OCI-LY1 (cell line): ENCODE results near the gene MAP3K14.

Source experiments
- H2AFZ ChIP-seq: fragments of 200-600 bp; sonication (generic), shearing (Covaris generic); 2 replicates; pipeline ENCODE4 v1.6.0; 2014; ENCODE audit warnings: antibody characterized with exemption, mild to moderate bottlenecking, low read length
- H3F3A ChIP-seq: fragments of 200-600 bp; sonication (generic), shearing (Covaris generic); 2 replicates; pipeline ENCODE4 v1.6.0; 2014; ENCODE audit warnings: mild to moderate bottlenecking, antibody characterized with exemption, low read length, moderate library complexity; ENCODE audit not compliant: insufficient read depth
- H3K27ac ChIP-seq: fragments of 200-600 bp; sonication (generic); 2 replicates; pipeline ENCODE4 v1.5.1; 2014; ENCODE audit warnings: low read length, mixed run types, mild to moderate bottlenecking, low read depth; ENCODE audit not compliant: poor library complexity, severe bottlenecking
- H3K27me3 ChIP-seq: fragments of 200-600 bp; sonication (generic); 2 replicates; pipeline ENCODE4 v1.6.0; 2014; ENCODE audit warnings: antibody characterized with exemption, mild to moderate bottlenecking, low read length, moderate library complexity; ENCODE audit not compliant: insufficient read depth
- H3K36me3 ChIP-seq: fragments of 200-600 bp; sonication (generic); 2 replicates; pipeline ENCODE4 v1.6.1; 2014; ENCODE audit warnings: mild to moderate bottlenecking, antibody characterized with exemption, low read length, moderate library complexity, mixed read lengths; ENCODE audit not compliant: insufficient read depth
- H3K4me1 ChIP-seq: fragments of 200-600 bp; sonication (generic); 2 replicates; pipeline ENCODE4 v1.5.1; 2014; ENCODE audit warnings: mild to moderate bottlenecking, low read length, moderate library complexity; ENCODE audit not compliant: insufficient read depth, severe bottlenecking
- H3K4me2 ChIP-seq: fragments of 200-600 bp; sonication (generic), shearing (Covaris generic); 2 replicates; pipeline ENCODE4 v1.6.1; 2014; ENCODE audit warnings: low read length
- H3K4me3 ChIP-seq: fragments of 200-600 bp; sonication (generic); 2 replicates; pipeline ENCODE4 v1.5.1; 2014; ENCODE audit warnings: low read length, low read depth, mild to moderate bottlenecking, mixed read lengths; ENCODE audit not compliant: poor library complexity, severe bottlenecking
- H3K79me2 ChIP-seq: fragments of 200-600 bp; shearing (Covaris generic); 2 replicates; pipeline ENCODE4 v1.6.1; 2016; ENCODE audit warnings: mixed run types, low read length, mixed read lengths; ENCODE audit not compliant: insufficient read depth
- H3K9ac ChIP-seq: fragments of 200-600 bp; sonication (generic), shearing (Covaris generic); 2 replicates; pipeline ENCODE4 v1.6.1; 2014; ENCODE audit warnings: mild to moderate bottlenecking, low read length, mixed read lengths
- H3K9me2 ChIP-seq: fragments of 200-600 bp; sonication (generic), shearing (Covaris generic); 2 replicates; pipeline ENCODE4 v1.6.1; 2014; ENCODE audit warnings: low read depth, mild to moderate bottlenecking, low read length, mixed read lengths
- H3K9me3 ChIP-seq: fragments of 200-600 bp; shearing (Covaris generic); 2 replicates; pipeline ENCODE4 v1.6.1; 2014; ENCODE audit warnings: low read length, mixed read lengths
- H4K20me1 ChIP-seq: fragments of 200-600 bp; sonication (generic), shearing (Covaris generic); 2 replicates; pipeline ENCODE4 v1.6.0; 2016; ENCODE audit warnings: mild to moderate bottlenecking, low read length; ENCODE audit not compliant: insufficient read depth
- CTCF ChIP-seq: fragments of 200-600 bp; sonication (generic), shearing (Covaris generic); IDR thresholded peaks from 2 replicates; pipeline ENCODE4 v1.5.1; 2017; ENCODE audit warnings: mild to moderate bottlenecking, antibody characterized with exemption, low read length, moderate library complexity, mixed read lengths
- EZH2 ChIP-seq: fragments of 200-600 bp; sonication (generic), shearing (Covaris generic); IDR thresholded peaks from 2 replicates; pipeline ENCODE4 v1.8.0; 2017; ENCODE audit warnings: borderline replicate concordance, mixed run types, mild to moderate bottlenecking, antibody characterized with exemption, low read length, moderate library complexity, mixed read lengths

Gene MAP3K14

GRCh38 chr17:45221081-45222013 is 95.5 kb downstream of the MAP3K14 start, which contains the start of gene FMNL1:
FMNL1 (plus strand) TSS chr17:45221885; CDS start chr17:45222125, 240 bp downstream.
- peaks cover 41% of the 10 kb centered on the region for H3K4me1 ChIP-seq

GRCh38 chr17:45220079-45220478 is 96.7 kb downstream of the MAP3K14 start:
- Histone ChIP-seq H3K9me3 (no peaks in the 10 kb centered on the region), H3K4me1 (peaks cover 28% of the 10 kb centered on the region), H2AFZ (no peak overlapping the region), H3K79me2 (no peaks in the 10 kb centered on the region), H3K27me3 (no peaks in the 10 kb centered on the region; the same call in 1 of the 2 replicates), H3K9me2 (no peaks in the 10 kb centered on the region), H3K36me3 (no peaks in the 10 kb centered on the region), H3K4me3 (no peak overlapping the region), H4K20me1 (no peaks in the 10 kb centered on the region), H3K9ac (no peak overlapping the region), H3K4me2 (no peak overlapping the region), H3K27ac (no peak overlapping the region), H3F3A (no peaks in the 10 kb centered on the region)
- TF ChIP-seq CTCF (no peak), EZH2 (no peak)

More at GRCh38 chr17:45221081-45222013, 95.5 kb downstream of the MAP3K14 start, which contains the start of gene FMNL1:
- H3K79me2 ChIP-seq, result no peaks in the 10 kb centered on the region
- H3K9me3 ChIP-seq, result no peaks in the 10 kb centered on the region
- H3F3A ChIP-seq, result no peaks in the 10 kb centered on the region
- peak within 1 kb of the TSS; percentile 80 for H3K4me3 ChIP-seq
- TF ChIP-seq EZH2 (no peak), CTCF (no peak)
- peak within 1 kb of the TSS; percentile 95 for H3K4me2 ChIP-seq
- no peak within 1 kb of the TSS for H2AFZ ChIP-seq
- no peaks in the 10 kb centered on the region for H3K9me2 ChIP-seq
- H3K9ac ChIP-seq, result peak within 1 kb of the TSS; percentile 79
- H3K27ac ChIP-seq, result peak within 1 kb of the TSS; percentile 95
- H3K36me3 ChIP-seq, result no peaks in the 10 kb centered on the region
- H4K20me1 ChIP-seq, result no peaks in the 10 kb centered on the region
- no peaks in the 10 kb centered on the region; the same call in 1 of the 2 replicates for H3K27me3 ChIP-seq

DNA sequence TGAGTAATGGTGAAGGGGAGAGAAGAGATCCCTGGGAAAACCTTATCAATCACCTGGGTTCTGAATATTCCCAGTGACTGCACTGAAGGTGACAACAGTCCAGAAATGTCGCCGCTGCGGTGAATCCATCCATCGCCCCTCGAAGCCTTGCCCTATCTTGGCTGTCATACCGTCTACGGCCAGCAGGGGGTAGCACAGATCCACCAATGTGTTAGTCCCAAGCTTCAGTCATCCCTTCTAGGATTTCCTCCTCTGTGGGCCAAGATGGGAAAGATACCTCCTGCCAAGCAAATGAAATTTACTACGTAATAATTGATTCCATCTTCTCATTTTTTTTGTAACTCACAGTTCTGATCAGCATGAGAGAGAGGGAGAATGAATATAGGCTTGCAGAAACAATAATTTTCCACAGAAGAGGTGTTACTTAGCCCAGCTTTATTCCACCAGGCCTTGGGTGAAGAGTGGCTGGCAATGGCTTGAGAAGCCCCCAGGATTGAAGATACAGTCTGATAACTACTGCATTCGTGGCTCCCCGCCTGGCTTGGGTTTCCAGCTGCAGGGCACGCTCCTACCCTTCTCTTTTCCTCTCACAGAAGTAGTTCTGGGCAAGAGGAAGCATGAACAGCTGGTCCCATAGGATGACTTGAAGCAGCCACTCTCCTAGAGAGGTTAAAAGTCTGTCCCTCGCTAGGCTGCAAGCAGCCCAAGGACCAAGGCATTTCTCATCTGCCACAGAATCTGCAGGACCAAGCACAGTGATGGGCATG is 97.7 kb downstream of the MAP3K14 start:
- no peaks in the 10 kb centered on the region for H3K79me2 ChIP-seq
- no peak overlapping the region for H2AFZ ChIP-seq
- H3K4me3 ChIP-seq, result no peak overlapping the region
- no peak overlapping the region for H3K27ac ChIP-seq
- H3K27me3 ChIP-seq, result no peaks in the 10 kb centered on the region; the same call in 1 of the 2 replicates
- no peaks in the 10 kb centered on the region for H4K20me1 ChIP-seq
- H3F3A ChIP-seq, result no peaks in the 10 kb centered on the region
- peaks cover 18% of the 10 kb centered on the region for H3K4me1 ChIP-seq
- no peak overlapping the region for H3K9ac ChIP-seq
- H3K36me3 ChIP-seq, result no peaks in the 10 kb centered on the region
- no peak overlapping the region for H3K4me2 ChIP-seq
- H3K9me3 ChIP-seq, result no peaks in the 10 kb centered on the region
- no peak for TF ChIP-seq EZH2
- peak; percentile 89 for TF ChIP-seq CTCF
- no peaks in the 10 kb centered on the region for H3K9me2 ChIP-seq
